ENCODE data around the gene MRI1. TPM values are rescaled to one million over a fixed set of nuclear protein-coding genes. Genes with fewer than 3 reads are reported as not detected.
"Not testable (repeated sequence)": the region's sequence is repeated elsewhere in the genome, so short reads cannot be mapped to it uniquely, and the experiment has no call there.

The MRI1 gene
- total and polyA plus RNA-seq, 2 donors from 2014 or later = 18.8 to 46.5 TPM

- H3K27ac ChIP-seq (ENCODE audit: low read depth in 2 of 2, low read length in 2 of 2) = no peak overlapping the region
- DNase-seq (peak; percentile 49 to 88 (median 68)), FAIRE-seq (no peak)
- peak; percentile 40 for TF ChIP-seq CTCF (IDR thresholded peaks at IDR 0.05; ENCODE audit: borderline replicate concordance, extremely low read depth, insufficient read depth)
- intact Hi-C loops (cut with DNase I) = no loop called here
- H3K27me3 ChIP-seq (ENCODE audit: control insufficient read depth, insufficient read depth, low read length) = no peaks in the 10 kb centered on the region
- H3K9ac ChIP-seq (ENCODE audit: low read length in 3 of 3) = no peak overlapping the region
- no peak overlapping the region for H3K4me3 ChIP-seq (ENCODE audit: low read length in 3 of 3)
- H3K4me1 ChIP-seq (ENCODE audit: control insufficient read depth in 2 of 3, insufficient read depth in 2 of 3, low read depth in 1 of 3, low read length in 3 of 3) = peaks cover 0 to 6% (median 0%) of the 10 kb centered on the region in 3 donors
- no peaks in the 10 kb centered on the region for H3K9me3 ChIP-seq (ENCODE audit: control insufficient read depth in 2 of 3, insufficient read depth in 1 of 3, low read length in 3 of 3)
- no peaks in the 10 kb centered on the region for H3K36me3 ChIP-seq (ENCODE audit: control insufficient read depth in 2 of 3, insufficient read depth in 3 of 3, low read length in 3 of 3)
Observed at GRCh38 chr19:13784731-13785452, 20.6 kb downstream of the MRI1 start.

GRCh38 chr19:13788991-13789390, 24.7 kb downstream of the MRI1 start:
- H3K27ac ChIP-seq (ENCODE audit: low read depth in 2 of 2, low read length in 2 of 2) = no peak overlapping the region
- intact Hi-C loops (cut with DNase I) = no loop called here
- TF ChIP-seq CTCF (IDR thresholded peaks at IDR 0.05; ENCODE audit: borderline replicate concordance, extremely low read depth, insufficient read depth) = no peak
- no peak overlapping the region for H3K9ac ChIP-seq (ENCODE audit: low read length in 3 of 3)
- no peak for DNase-seq
- H3K4me1 ChIP-seq (ENCODE audit: control insufficient read depth in 2 of 3, insufficient read depth in 2 of 3, low read depth in 1 of 3, low read length in 3 of 3) = peaks cover 0 to 6% (median 2%) of the 10 kb centered on the region in 3 donors
- no peaks in the 10 kb centered on the region for H3K9me3 ChIP-seq (ENCODE audit: control insufficient read depth in 2 of 3, insufficient read depth in 1 of 3, low read length in 3 of 3)
- no peak overlapping the region for H3K4me3 ChIP-seq (ENCODE audit: low read length in 3 of 3)
- no peaks in the 10 kb centered on the region for H3K27me3 ChIP-seq (ENCODE audit: control insufficient read depth, insufficient read depth, low read length)
- FAIRE-seq = no peak
- no peaks in the 10 kb centered on the region for H3K36me3 ChIP-seq (ENCODE audit: control insufficient read depth in 2 of 3, insufficient read depth in 3 of 3, low read length in 3 of 3)

- no peak for TF ChIP-seq CTCF (IDR thresholded peaks at IDR 0.05; ENCODE audit: borderline replicate concordance, extremely low read depth, insufficient read depth)
- H3K9me3 ChIP-seq (ENCODE audit: control insufficient read depth in 2 of 3, insufficient read depth in 1 of 3, low read length in 3 of 3) = no peaks in the 10 kb centered on the region
- DNase-seq = no peak
- H3K4me3 ChIP-seq (ENCODE audit: low read length in 3 of 3) = no peak overlapping the region
- H3K27me3 ChIP-seq (ENCODE audit: control insufficient read depth, insufficient read depth, low read length) = no peaks in the 10 kb centered on the region
- FAIRE-seq = no peak
- no peak overlapping the region for H3K9ac ChIP-seq (ENCODE audit: low read length in 3 of 3)
- peaks cover 0 to 3% (median 3%) of the 10 kb centered on the region in 3 donors for H3K4me1 ChIP-seq (ENCODE audit: control insufficient read depth in 2 of 3, insufficient read depth in 2 of 3, low read depth in 1 of 3, low read length in 3 of 3)
- H3K27ac ChIP-seq (ENCODE audit: low read depth in 2 of 2, low read length in 2 of 2) = no peak overlapping the region
- no peaks in the 10 kb centered on the region for H3K36me3 ChIP-seq (ENCODE audit: control insufficient read depth in 2 of 3, insufficient read depth in 3 of 3, low read length in 3 of 3)
- intact Hi-C loops (cut with DNase I) = no loop called here
Observed at GRCh38 chr19:13790354-13790753, 26.0 kb downstream of the MRI1 start.

GRCh38 chr19:13793317-13793716, 29.0 kb downstream of the MRI1 start:
- H3K9ac ChIP-seq (ENCODE audit: low read length in 3 of 3); H3K4me3 ChIP-seq (ENCODE audit: low read length in 3 of 3); H3K27me3 ChIP-seq (ENCODE audit: control insufficient read depth, insufficient read depth, low read length); H3K27ac ChIP-seq (ENCODE audit: low read depth in 2 of 2, low read length in 2 of 2); H3K9me3 ChIP-seq (ENCODE audit: control insufficient read depth in 2 of 3, insufficient read depth in 1 of 3, low read length in 3 of 3); H3K36me3 ChIP-seq (ENCODE audit: control insufficient read depth in 2 of 3, insufficient read depth in 3 of 3, low read length in 3 of 3); intact Hi-C loops (cut with DNase I); DNase-seq; FAIRE-seq: not testable (repeated sequence)
- H3K4me1 ChIP-seq (ENCODE audit: control insufficient read depth in 2 of 3, insufficient read depth in 2 of 3, low read depth in 1 of 3, low read length in 3 of 3) = peaks cover 0 to 16% (median 16%) of the 10 kb centered on the region in 3 donors
